Measurements from ENCODE around the gene SLC31A1.

DNA sequence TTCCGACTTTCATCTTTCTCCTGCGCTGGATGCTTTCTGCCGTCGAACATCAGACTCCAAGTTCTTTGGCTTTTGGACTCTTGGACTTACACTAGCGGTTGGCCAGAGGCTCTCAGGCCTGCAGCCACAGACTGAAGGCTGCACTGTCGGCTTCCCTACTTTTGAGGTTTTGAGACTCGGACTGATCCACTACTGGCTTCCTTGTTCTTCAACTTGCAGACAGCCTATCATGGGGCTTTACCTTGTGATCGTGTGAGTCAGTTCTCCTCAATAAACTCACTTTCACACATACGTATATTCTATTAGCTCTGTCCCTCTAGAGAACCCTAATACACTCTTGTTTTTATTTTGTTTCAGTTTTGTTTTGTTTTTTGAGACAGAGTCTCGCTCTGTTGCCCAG is 10.5 kb upstream of the SLC31A1 start:
- TF ChIP-seq, protein P1, sequence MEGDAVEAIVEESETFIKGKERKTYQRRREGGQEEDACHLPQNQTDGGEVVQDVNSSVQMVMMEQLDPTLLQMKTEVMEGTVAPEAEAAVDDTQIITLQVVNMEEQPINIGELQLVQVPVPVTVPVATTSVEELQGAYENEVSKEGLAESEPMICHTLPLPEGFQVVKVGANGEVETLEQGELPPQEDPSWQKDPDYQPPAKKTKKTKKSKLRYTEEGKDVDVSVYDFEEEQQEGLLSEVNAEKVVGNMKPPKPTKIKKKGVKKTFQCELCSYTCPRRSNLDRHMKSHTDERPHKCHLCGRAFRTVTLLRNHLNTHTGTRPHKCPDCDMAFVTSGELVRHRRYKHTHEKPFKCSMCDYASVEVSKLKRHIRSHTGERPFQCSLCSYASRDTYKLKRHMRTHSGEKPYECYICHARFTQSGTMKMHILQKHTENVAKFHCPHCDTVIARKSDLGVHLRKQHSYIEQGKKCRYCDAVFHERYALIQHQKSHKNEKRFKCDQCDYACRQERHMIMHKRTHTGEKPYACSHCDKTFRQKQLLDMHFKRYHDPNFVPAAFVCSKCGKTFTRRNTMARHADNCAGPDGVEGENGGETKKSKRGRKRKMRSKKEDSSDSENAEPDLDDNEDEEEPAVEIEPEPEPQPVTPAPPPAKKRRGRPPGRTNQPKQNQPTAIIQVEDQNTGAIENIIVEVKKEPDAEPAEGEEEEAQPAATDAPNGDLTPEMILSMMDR (IDR thresholded peaks at IDR 0.05) = no peak
- TF ChIP-seq TCF7L2 (IDR thresholded peaks at IDR 0.05; ENCODE audit: low read depth, low read length) (no peak), POLR2AphosphoS5 (IDR thresholded peaks at IDR 0.05; ENCODE audit: low read depth, low read length) (no peak), SIN3A (IDR thresholded peaks at IDR 0.05; ENCODE audit: borderline replicate concordance, insufficient read depth, low read depth, low read length) (no peak)
- TF ChIP-seq, protein P2, sequence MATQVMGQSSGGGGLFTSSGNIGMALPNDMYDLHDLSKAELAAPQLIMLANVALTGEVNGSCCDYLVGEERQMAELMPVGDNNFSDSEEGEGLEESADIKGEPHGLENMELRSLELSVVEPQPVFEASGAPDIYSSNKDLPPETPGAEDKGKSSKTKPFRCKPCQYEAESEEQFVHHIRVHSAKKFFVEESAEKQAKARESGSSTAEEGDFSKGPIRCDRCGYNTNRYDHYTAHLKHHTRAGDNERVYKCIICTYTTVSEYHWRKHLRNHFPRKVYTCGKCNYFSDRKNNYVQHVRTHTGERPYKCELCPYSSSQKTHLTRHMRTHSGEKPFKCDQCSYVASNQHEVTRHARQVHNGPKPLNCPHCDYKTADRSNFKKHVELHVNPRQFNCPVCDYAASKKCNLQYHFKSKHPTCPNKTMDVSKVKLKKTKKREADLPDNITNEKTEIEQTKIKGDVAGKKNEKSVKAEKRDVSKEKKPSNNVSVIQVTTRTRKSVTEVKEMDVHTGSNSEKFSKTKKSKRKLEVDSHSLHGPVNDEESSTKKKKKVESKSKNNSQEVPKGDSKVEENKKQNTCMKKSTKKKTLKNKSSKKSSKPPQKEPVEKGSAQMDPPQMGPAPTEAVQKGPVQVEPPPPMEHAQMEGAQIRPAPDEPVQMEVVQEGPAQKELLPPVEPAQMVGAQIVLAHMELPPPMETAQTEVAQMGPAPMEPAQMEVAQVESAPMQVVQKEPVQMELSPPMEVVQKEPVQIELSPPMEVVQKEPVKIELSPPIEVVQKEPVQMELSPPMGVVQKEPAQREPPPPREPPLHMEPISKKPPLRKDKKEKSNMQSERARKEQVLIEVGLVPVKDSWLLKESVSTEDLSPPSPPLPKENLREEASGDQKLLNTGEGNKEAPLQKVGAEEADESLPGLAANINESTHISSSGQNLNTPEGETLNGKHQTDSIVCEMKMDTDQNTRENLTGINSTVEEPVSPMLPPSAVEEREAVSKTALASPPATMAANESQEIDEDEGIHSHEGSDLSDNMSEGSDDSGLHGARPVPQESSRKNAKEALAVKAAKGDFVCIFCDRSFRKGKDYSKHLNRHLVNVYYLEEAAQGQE (IDR thresholded peaks at IDR 0.05; ENCODE audit: insufficient read depth in 1 of 2, low read depth in 2 of 2, low read length in 1 of 2) = no peak

Measured in Panc1 (cell line).